ENCODE results near the gene CDCA4.

CDCA4 gene

GRCh38 chr14:105051182-105052109 is 30.6 kb upstream of the CDCA4 start:
- no peak for DNase-seq (ENCODE audit: low read depth)
- no peak for TF ChIP-seq CTCF (IDR thresholded peaks at IDR 0.05; ENCODE audit: low read depth, low read length, missing control alignments)
- no peak overlapping the region for H3K4me3 ChIP-seq (ENCODE audit: low read depth, low read length)
- in situ Hi-C loops (cut with HindIII; ENCODE audit: low sequenced_read_pairs) = loop anchor here (10.0 kb wide), 2 partner anchors 167 to 227 kb away; no protein-coding TSS in a partner anchor

GRCh38 chr14:105050551-105050897 is 29.6 kb upstream of the CDCA4 start:
- in situ Hi-C loops (cut with HindIII; ENCODE audit: low sequenced_read_pairs) = loop anchor here (10.0 kb wide), 2 partner anchors 166 to 226 kb away; no protein-coding TSS in a partner anchor

GRCh38 chr14:105049753-105050550 is 29.1 kb upstream of the CDCA4 start:
- TF ChIP-seq CTCF (IDR thresholded peaks at IDR 0.05; ENCODE audit: low read depth, low read length, missing control alignments) = no peak
- no peak for DNase-seq (ENCODE audit: low read depth)
- in situ Hi-C loops (cut with HindIII; ENCODE audit: low sequenced_read_pairs) = loop anchor here (10.0 kb wide), 2 partner anchors 165 to 225 kb away; no protein-coding TSS in a partner anchor

More at GRCh38 chr14:105050551-105050897, 29.6 kb upstream of the CDCA4 start:
- H3K4me3 ChIP-seq (ENCODE audit: low read depth, low read length) = no peak overlapping the region
- DNase-seq (ENCODE audit: low read depth) = no peak
- no peak for TF ChIP-seq CTCF (IDR thresholded peaks at IDR 0.05; ENCODE audit: low read depth, low read length, missing control alignments)

GRCh38 chr14:105047283-105048016 is 26.6 kb upstream of the CDCA4 start:
- H3K4me3 ChIP-seq (ENCODE audit: low read depth, low read length) = no peak overlapping the region
- in situ Hi-C loops (cut with HindIII; ENCODE audit: low sequenced_read_pairs) = no loop called here
- DNase-seq (ENCODE audit: low read depth) = no peak
- TF ChIP-seq CTCF (IDR thresholded peaks at IDR 0.05; ENCODE audit: low read depth, low read length, missing control alignments) = no peak

More at GRCh38 chr14:105049753-105050550, 29.1 kb upstream of the CDCA4 start:
- no peak overlapping the region for H3K4me3 ChIP-seq (ENCODE audit: low read depth, low read length)

- DNase-seq (ENCODE audit: low read depth) = no peak
Measured at GRCh38 chr14:105046891-105047282, 26.0 kb upstream of the CDCA4 start.

More at GRCh38 chr14:105046891-105047282, 26.0 kb upstream of the CDCA4 start:
- no peak for TF ChIP-seq CTCF (IDR thresholded peaks at IDR 0.05; ENCODE audit: low read depth, low read length, missing control alignments)
- no peak overlapping the region for H3K4me3 ChIP-seq (ENCODE audit: low read depth, low read length)
- in situ Hi-C loops (cut with HindIII; ENCODE audit: low sequenced_read_pairs) = no loop called here

All from astrocyte of the cerebellum (primary cell).